ENCODE results near the gene R3HCC1L.
"Not testable (repeated sequence)": the region's sequence is repeated elsewhere in the genome, so short reads cannot be mapped to it uniquely, and the experiment has no call there.

Gene R3HCC1L

GRCh38 chr10:98128802-98129201 lies 5.7 kb upstream of the R3HCC1L start:
- in situ Hi-C loops (cut with MboI; ENCODE audit: low sequenced_read_pairs): no loop called here

GRCh38 chr10:98131619-98132018 lies 2.8 kb upstream of the R3HCC1L start:
- in situ Hi-C loops (cut with MboI; ENCODE audit: low sequenced_read_pairs): no loop called here

GRCh38 chr10:98133075-98133752 lies 1.2 kb upstream of the R3HCC1L start:
- in situ Hi-C loops (cut with MboI; ENCODE audit: low sequenced_read_pairs): not testable (repeated sequence)

GRCh38 chr10:98134117-98134430 lies 383 bp upstream of the R3HCC1L start:
- in situ Hi-C loops (cut with MboI; ENCODE audit: low sequenced_read_pairs): no loop called here

- in situ Hi-C loops (cut with MboI; ENCODE audit: low sequenced_read_pairs): no loop called here
These were observed 904 bp downstream of the R3HCC1L start for GRCh38 chr10:98135222-98135899.

- in situ Hi-C loops (cut with MboI; ENCODE audit: low sequenced_read_pairs): not testable (repeated sequence)
These were observed 2.3 kb downstream of the R3HCC1L start for GRCh38 chr10:98136775-98137174.

GRCh38 chr10:98138031-98138430 lies 3.6 kb downstream of the R3HCC1L start:
- in situ Hi-C loops (cut with MboI; ENCODE audit: low sequenced_read_pairs): no loop called here

GRCh38 chr10:98139431-98139830 lies 5.0 kb downstream of the R3HCC1L start:
- in situ Hi-C loops (cut with MboI; ENCODE audit: low sequenced_read_pairs): no loop called here

- in situ Hi-C loops (cut with MboI; ENCODE audit: low sequenced_read_pairs): no loop called here
These were observed 7.1 kb downstream of the R3HCC1L start for GRCh38 chr10:98141484-98142073.

GRCh38 chr10:98144985-98145384 lies 10.5 kb downstream of the R3HCC1L start:
- in situ Hi-C loops (cut with MboI; ENCODE audit: low sequenced_read_pairs): no loop called here

GRCh38 chr10:98149858-98150257 lies 15.4 kb downstream of the R3HCC1L start:
- in situ Hi-C loops (cut with MboI; ENCODE audit: low sequenced_read_pairs): no loop called here

- in situ Hi-C loops (cut with MboI; ENCODE audit: low sequenced_read_pairs): no loop called here
These were observed 16.1 kb downstream of the R3HCC1L start for GRCh38 chr10:98150544-98150943.

GRCh38 chr10:98152778-98153177 lies 18.3 kb downstream of the R3HCC1L start:
- in situ Hi-C loops (cut with MboI; ENCODE audit: low sequenced_read_pairs): not testable (repeated sequence)

GRCh38 chr10:98153213-98153958 lies 18.9 kb downstream of the R3HCC1L start:
- in situ Hi-C loops (cut with MboI; ENCODE audit: low sequenced_read_pairs): not testable (repeated sequence)

GRCh38 chr10:98154076-98154475 lies 19.6 kb downstream of the R3HCC1L start:
- in situ Hi-C loops (cut with MboI; ENCODE audit: low sequenced_read_pairs): no loop called here

- in situ Hi-C loops (cut with MboI; ENCODE audit: low sequenced_read_pairs): no loop called here
These were observed 24.1 kb downstream of the R3HCC1L start for GRCh38 chr10:98158576-98158975.

- in situ Hi-C loops (cut with MboI; ENCODE audit: low sequenced_read_pairs): no loop called here
These were observed 29.5 kb downstream of the R3HCC1L start for GRCh38 chr10:98163941-98164340.

GRCh38 chr10:98167191-98167590 lies 32.7 kb downstream of the R3HCC1L start:
- in situ Hi-C loops (cut with MboI; ENCODE audit: low sequenced_read_pairs): no loop called here

- in situ Hi-C loops (cut with MboI; ENCODE audit: low sequenced_read_pairs): no loop called here
These were observed 33.7 kb downstream of the R3HCC1L start for GRCh38 chr10:98168147-98168546.

GRCh38 chr10:98168766-98169165 lies 34.3 kb downstream of the R3HCC1L start:
- in situ Hi-C loops (cut with MboI; ENCODE audit: low sequenced_read_pairs): no loop called here

- in situ Hi-C loops (cut with MboI; ENCODE audit: low sequenced_read_pairs): no loop called here
These were observed 34.9 kb downstream of the R3HCC1L start for GRCh38 chr10:98169379-98169778.
